GM21786 (cell line): ENCODE data around the gene ARSK.

Source experiments
- ATAC-seq: cut with Tn5 transposase; IDR thresholded peaks from one replicate; pipeline ENCODE4 v1.9.1; 2021; ENCODE audit not compliant: unreplicated experiment

Gene ARSK

DNA sequence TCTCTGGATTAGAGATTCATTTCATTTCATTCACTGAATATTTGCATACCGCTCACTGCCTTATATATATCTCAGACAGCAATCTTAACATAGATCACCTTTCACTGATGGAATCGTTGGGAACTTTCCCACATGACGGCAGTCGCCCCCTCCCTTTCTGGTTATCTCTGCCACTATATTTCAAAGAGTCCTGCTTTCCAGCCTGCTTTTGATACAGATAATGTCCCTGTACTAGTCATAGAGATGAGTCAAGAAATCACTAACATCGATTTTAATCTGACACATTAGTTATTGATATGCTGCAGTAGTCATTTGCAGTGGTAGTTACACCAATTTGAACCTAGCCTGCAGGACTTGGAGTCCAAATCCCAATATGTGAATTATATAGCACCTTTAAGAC, 8.5 kb downstream of the ARSK start:
- ATAC-seq, result no peak

DNA sequence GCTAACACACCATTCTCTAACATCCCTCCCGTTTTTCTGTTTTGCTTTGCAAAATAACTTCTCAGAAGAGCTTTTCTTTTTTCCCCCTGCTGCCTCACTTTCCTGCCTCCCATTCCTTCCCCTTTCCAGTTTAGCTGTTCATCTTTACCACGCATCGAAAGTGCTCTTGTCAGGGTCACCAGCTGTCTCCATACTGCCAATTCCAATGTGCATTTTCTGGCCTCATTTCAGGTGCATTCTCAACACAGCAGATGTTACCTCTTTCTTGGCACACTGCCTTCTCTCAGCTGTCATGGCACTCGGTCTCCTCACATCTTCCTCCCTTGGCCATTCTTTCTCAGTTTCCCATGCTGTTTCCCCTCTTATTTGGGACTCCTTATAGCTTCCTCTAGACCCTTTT, 9.5 kb downstream of the ARSK start:
- ATAC-seq, result no peak

DNA sequence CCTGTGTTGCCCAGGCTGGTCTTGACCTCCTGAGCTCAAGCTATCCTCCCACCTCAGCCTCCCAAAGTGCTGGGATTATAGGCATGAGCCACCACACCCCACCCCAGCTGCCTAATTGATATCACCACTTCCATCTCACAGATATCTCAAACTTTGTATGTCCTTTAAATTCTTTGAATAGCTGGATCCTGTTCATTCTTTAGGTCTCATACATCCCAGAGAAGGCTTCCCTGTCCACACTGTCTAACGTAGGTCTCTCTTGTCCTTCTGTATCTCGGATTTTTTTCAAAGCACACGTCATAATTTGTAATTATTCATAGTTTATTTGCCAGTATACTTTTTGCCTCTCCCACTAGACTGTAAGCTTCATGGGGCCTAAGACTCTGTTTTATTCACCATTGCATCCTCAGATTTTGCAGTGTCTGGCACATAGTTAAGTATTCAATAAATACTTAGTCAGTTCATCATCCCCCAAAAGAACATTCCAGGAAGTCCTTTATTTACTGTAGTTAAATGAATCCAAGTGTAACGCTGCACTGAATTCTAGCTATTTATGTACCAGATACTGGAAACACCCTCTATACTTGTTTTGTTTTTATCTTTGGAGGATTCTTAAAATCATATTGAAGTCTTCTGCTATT, 10.5 kb downstream of the ARSK start:
- no peak for ATAC-seq

DNA sequence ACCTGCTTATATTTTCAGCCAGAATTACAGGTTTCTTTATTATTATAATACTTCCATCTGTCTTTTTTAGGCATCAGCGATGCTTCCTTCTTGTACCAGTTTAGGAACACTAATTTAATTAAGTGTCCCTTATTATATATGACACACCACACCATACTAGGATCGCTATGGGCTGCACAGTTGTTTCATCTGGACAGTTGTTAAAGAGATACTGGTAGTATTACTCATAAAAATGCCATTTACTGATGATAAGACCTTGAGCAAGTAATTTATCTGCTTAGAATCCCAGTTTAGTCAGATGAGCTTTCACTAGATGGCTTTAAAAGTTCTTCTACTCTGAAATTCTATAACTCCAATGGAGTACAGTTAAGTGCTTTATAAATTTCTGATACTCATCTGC, 17.1 kb downstream of the ARSK start:
- no peak for ATAC-seq

DNA sequence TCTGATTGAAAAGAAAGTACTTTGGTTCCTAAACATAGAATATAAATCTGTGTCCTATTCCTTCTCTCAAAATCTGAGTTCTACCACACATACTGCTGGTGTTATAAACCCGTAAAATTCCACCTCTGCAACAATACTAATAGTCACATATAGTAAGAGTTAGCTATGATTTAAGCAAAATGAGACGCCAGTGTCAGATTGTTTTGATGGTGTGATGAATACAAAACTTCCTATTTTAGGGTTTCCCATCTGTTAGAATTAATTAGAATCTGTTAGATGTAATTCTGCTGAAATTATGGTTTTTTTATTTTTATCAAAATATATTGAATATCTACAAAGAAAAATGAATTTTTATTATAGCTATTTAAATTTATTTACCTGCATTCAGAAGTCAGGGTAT, 26.7 kb downstream of the ARSK start:
- no peak for ATAC-seq

DNA sequence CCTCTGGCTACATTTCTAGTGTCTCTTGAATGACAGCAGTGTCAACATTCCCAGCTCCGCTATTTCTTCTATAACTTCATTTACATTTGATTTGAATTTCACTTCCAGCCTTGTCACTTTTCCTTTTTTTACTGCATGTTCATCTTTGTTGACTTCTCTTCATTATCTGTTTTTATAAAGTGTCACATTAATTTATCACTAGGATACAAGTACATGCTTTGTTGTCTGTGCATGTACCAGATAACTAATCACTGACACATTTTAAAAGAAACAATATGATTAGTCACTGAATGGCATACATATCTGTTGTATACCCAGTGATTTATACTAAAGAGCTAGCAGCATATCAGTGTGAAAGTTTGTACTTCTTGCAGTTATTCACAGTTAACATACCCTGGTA, 29.1 kb downstream of the ARSK start:
- no peak for ATAC-seq

DNA sequence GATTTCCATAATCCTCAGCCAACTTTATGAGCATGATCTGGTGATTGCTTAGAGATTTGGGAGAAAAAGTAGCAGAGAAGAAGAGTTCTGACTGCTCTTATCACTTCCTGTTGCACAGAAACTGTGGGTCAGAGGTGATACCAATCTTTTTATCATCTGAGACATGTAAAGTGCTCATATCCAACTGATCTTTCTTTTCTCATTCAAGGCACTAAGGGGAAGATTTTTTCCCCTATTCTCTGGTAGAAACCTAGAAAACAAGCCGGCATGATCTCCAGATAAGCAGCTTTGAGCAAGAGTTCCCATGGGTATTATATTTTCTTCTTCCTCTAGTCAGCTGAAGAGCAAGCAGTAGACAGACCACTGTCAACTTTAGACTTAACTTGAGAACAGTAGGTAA, 36.0 kb downstream of the ARSK start:
- no peak for ATAC-seq

DNA sequence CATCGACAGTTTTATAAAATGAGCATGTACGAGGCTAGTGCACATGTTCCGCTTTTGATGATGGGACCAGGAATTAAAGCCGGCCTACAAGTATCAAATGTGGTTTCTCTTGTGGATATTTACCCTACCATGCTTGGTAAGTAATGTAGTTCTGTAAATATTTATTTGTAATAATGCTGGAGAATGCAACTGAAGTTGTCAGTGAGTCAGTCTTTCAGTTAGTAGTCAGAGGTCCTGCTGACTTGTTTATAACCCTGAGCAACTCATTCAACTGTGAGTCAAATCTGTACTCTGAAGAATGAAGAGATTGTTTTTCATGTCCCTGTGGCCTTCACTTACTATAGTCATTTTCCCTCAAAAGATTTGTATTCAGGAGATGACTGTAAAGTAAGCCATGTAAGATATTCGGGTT, 36.6 kb downstream of the ARSK start:
- ATAC-seq, result peak; percentile 88

DNA sequence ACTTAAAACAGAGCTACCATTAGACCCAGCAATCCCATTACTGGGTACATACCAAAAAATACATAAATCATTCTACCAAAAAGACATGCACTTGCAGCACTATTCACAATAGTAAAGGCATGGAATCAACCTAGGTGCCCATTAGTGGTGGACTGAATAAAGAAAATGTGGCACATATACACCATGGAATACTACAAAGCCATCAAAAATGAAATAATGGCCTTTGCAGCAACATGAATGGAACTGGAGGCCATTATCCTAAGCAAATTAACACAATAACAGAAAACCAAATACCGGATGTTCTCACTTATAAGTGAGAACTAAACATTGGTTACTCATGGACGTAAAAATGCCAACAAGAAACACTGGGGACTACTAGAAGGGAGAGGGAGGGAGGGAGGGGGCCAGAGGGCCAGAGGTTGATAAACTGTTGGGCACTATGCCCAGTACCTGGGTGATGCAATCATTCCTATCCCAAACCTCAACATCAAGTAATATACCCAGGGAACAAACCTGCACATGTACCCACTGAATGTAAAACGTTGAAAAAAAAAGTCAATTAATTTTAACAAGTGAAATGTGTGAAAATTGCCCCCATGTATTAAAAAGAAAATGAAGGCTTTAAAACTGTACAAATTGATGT, 40.5 kb downstream of the ARSK start:
- no peak for ATAC-seq

DNA sequence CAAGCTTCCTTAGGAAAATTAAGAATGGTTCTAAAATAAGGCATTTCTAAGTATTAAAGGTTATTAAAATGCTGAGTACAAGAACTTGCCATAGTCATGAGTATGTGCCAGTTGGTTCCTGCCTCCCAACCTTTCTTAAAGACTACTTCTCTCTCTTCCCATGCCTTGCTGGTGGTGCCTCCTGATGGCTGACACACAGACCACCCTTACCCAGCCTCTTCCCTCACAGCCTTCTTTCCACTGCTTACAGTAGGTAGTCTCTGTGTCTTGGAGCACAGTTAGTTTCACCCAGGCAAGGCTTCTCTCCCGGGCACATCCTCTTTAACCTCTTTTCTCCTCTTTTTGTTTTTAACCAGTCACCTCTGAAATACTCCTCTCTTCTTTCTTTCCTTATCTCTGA, 44.4 kb downstream of the ARSK start:
- no peak for ATAC-seq

DNA sequence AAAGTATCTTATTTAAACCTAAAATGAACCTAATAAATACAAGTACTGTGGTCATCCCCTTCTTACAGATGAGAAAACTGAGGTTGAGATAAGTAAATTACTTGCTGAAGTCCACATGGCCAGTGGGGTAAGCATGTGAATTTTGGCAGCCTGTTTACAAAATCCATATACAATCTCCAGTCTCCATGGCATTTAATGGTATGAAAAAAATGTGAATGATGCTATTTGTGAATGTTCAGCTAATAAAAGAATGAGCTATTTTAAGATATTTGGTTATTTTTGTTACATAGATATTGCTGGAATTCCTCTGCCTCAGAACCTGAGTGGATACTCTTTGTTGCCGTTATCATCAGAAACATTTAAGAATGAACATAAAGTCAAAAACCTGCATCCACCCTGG, 45.7 kb downstream of the ARSK start:
- no peak for ATAC-seq

DNA sequence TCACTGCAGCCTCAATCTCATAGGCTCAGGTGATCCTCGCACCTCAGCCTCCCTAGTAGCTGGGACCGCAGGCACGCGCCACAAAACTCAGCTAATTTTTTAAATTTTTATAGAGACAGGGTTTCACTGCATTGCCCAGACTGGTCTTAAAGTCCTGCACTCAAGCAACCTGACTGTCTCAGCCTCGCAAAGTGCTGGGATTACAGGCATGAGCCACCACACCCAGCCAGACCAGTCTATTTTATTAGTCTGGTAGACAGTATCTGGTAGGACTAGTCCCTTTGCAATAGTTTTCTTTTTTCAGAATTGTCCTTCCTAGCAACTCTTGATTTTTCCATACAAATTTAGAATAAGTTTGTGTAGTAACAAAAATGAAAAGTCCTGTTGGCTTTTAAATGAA, 50.9 kb downstream of the ARSK start:
- ATAC-seq, result no peak

DNA sequence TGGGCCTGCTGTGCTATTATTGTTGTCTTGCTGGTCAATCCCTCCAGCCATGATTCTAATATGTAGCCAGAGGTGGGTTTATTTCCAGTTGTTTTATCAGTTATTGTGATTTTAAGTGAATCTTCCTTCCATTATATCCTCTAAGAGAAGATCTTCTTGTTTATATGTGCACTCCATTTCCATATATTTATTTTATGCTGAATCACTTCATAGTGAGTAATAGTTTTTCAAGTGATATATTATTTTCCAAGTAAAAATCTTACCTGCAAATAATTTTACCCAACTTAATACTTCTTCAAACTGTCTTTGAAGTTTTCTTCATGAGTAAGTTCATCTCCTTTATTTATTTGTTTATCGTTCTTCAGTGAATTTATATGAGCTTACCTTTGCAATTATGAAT, 51.5 kb downstream of the ARSK start:
- no peak for ATAC-seq

DNA sequence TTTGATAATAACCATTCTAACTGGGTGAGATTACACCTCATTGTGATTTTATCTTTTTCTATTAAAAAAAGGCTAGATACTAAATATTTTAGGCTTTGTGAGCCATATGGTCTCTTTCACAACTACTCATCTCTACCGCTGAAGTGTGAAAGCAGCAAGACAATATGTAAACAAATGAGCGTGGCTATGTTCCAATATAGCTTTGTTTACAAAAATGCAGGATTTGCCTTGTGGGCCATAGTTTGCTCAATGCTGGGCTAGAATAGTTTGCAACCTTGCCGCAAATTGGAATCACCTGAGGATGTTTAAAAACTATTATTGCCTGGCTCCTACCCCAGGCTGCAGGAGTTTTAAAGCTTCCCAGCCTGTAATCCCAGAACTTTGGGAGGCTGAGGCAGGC, 54.8 kb downstream of the ARSK start:
- no peak for ATAC-seq

DNA sequence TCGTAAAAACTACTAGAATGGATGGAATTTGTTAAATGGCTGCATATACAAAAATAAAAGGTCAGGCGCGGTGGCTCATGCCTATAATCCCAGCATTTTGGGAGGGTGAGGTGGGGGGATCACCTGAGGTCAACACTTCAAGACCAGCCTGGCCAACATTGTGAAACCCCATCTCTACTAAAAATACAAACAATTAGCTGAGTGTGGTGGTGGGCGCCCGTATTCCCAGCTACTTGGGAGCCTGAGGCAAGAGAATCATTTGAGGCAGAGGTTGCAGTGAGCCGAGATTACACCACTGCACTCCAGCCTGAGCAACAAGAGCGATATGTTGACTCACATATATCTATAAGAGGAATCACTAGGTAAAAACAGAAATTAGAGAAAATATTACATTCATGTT, 55.6 kb downstream of the ARSK start:
- ATAC-seq, result no peak

DNA sequence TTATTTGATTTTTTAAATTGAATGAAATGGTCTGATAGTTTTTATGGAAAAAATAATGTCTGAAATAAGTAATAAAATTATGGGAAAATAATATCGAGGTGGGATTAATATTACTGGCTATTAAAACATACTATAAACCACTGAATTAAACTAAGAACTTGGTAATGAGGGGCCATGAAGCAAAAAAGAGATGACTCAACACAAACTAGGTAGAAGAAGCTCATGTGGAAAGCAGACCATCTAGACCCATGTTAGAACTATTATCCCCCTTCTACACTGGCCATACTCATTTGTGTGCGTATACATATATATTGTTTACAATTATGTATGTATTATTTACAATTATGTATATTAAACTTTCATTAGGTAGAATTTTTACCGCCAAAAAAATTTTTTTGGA, 56.5 kb downstream of the ARSK start:
- ATAC-seq, result no peak

DNA sequence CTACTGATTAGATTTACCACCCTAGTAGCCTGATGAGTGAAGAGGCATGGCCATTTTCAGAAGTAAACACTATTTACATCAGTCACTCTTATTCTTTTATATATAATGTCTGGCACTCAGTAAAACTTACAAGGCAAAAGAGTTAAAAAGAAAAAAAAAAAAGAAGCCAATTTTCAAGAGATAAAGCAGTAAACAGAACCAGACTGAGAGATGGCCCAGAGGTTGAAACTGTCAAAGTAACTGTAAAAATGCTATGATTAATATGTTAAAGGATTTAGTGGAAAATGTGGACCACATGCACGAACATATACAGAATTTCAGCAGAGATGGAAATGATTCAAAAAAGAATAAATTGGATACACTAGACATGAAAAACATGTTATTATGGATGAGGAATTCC, 58.6 kb downstream of the ARSK start:
- no peak for ATAC-seq

DNA sequence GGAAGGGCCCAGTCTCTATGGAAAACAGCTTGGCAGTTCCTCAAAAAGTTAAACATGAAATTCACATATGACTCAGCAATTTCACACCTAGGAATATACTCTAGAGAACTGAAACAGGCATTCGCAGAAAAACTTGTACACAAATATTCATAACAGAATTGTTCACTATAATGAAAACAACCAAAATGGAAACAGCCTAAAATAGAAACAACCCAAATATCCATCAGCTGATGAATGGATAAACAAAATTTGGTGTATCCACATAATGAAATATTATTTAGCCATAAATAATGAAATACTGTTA, 60.2 kb downstream of the ARSK start:
- ATAC-seq, result peak; percentile 51

DNA sequence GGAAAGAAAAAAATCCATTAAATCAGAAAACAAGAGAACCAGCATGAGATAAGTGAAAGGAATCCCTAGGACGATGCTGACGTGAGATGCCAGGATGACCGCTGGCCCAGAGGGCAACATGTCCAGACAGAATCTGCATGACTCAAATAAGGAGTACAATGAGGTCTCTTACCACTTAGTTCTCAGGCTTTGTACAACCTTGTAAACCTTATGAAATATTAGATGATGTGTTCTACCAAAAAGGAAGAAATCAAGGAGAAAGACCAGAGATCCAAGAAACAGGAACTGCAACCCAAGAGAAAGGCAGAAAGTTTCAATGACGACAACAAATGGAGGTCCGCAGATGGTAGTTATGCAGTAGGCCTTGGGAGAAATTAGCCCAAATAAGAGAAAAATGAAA, 62.2 kb downstream of the ARSK start:
- ATAC-seq, result no peak

DNA sequence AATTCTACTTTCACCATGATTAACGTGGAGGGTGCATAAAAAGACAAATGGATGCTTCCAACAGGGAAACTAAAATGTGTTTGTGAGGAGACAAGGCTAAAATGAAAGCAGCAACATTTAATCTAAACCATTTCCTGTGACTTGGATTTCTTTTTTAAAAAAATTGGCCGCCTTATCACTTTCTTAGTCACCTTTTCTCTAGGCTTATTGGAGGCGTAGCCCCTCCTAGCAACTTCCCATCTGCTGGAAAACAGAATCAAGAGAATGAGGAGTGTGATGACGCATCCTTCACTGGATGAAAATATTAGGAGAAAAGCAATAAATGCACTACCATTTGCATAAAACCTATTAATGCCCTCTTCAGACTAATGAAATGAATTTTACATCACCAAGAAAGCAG, 64.2 kb downstream of the ARSK start:
- no peak for ATAC-seq

DNA sequence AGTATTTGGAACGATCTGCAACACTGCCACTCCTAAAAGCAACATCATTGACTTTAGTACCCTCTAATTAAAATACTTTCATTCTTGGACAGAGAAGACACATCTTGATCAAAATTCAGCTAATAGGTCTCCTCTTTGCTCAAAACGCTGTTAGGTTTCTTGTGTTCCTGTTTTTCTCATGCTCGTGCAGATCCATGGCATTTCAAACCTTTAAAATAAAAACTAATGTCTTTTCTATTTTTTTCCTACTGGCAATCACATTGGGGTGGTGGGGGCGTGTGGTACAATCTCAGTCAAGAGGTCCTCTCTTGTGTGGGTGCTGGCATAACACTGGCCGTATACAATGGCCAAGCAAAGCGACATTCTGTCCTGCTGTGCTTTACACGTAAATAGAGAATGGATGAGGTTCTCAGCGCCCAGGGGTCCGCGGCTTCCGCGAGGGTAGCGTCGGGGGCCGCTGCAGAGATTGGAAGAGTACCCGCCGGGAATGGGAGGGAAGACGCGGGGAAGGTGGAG, 64.7 kb downstream of the ARSK start:
- no peak for ATAC-seq

DNA sequence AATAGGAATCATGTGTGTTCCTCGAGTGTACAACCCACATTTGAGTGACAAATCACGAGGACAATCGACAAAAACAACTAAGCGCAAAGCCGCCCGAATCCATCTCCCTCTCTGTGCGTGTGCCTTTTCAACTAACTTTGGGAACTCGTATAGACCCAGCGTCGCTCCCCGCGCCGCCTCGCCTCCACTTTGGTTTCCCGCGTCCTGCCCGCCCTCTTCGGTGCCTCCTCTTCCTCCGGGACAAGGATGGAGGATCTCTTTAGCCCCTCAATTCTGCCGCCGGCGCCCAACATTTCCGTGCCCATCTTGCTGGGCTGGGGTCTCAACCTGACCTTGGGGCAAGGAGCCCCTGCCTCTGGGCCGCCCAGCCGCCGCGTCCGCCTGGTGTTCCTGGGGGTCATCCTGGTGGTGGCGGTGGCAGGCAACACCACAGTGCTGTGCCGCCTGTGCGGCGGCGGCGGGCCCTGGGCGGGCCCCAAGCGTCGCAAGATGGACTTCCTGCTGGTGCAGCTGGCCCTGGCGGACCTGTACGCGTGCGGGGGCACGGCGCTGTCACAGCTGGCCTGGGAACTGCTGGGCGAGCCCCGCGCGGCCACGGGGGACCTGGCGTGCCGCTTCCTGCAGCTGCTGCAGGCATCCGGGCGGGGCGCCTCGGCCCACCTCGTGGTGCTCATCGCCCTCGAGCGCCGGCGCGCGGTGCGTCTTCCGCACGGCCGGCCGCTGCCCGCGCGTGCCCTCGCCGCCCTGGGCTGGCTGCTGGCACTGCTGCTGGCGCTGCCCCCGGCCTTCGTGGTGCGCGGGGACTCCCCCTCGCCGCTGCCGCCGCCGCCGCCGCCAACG, 65.3 kb downstream of the ARSK start, which contains the start of gene GPR150:
Gene GPR150 (plus strand): TSS at position 58 of the 840 bp plus-strand sequence. CDS start 189 bp downstream, at position 247.
- peak; percentile 53 for ATAC-seq
